ENCODE data around the gene CALD1.

The CALD1 gene

DNA sequence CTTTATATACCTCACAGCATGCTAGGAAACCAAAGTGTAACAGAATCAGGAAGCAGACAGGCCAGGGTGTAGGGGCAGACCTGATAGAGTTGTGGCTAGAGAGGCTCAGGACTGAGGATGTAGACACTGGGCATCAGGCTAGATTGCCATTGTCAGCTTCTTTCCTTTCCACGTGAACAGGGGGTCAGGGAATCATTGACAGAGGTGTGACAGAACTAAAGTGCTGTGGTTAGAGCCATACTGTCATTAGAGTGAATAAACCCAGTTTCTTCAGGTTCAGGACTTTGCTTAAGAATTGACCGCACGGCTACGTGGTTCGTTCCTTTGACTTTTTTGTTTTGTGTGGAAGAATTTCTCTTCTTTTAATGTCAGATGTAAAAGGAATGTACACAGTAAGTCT lies 90.7 kb downstream of the CALD1 start:
- DNase-seq = no peak

DNA sequence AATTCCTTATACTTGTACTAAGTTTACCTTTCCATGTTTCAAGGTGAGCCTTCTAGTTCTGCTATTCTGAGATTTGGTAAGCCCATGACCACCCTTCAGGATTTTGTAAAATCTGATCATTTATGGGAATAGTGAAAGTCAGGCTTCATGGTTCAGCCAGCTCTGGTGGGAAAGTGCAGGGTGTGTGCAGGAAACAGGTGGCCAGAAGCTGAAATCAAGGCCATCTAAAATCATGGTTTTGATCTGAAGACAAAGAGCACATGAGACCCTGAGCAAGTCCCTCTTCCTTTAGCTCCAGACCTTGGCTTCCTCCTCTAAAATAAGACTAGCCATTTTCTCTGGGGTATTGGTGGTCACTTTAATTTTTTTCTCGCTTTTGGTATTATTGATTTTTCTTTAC lies 91.3 kb downstream of the CALD1 start:
- no peak for DNase-seq

DNA sequence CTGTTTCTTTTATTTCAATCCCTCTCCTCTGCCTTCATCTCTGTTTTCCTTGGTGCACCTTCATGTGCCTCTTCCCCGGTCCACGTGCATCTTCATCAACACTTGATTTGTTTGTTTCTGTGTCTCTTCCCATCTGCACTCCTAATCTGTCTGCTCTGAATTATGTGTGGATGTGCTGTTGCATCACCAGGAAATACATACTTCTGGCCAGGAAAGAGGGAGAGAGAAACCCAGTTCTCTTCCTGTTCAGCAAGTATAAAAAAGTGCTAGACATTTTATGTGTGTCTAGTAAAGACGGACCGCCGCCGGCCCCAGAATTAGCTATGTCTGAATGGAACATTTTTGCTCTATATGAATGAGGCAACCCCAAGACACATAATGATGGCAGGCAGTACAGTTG lies 93.8 kb downstream of the CALD1 start:
- no peak for DNase-seq

DNA sequence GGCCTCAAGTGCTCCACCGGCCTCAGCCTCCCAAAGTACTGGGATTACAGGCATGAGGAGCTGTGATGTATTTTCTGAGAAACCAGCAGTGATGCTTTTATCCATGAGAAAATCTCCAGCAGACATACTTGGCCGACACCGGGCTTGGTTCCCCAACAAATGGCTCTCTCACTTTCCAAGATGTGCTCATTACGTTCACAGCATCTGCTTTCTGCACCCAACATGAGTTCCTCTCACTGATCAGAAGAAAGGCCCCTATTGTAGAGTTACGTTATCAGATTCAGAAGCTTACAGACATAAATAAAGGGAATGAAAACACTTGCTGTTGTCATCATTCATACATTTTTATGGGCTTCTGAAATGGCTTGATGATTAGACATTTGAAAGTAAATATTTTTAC lies 95.0 kb downstream of the CALD1 start:
- DNase-seq = no peak

DNA sequence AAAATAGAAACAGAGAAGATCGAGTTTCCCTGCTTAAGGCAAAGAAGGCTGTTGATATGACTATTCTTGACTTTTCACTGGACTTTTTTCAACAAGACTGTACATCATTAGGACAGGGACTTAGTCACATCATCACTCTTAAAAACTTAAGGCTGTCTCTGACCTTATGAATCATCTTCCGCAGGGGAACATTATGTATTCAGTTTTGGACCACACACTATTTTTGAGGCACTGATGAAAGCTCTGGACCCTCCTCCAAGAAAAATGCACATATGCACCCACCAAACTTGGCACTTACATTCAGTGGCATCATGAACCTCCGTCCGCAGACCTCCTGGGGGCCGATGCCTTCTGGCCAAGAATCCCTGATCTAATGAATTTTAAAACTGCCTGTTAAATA lies 96.4 kb downstream of the CALD1 start:
- DNase-seq = no peak

DNA sequence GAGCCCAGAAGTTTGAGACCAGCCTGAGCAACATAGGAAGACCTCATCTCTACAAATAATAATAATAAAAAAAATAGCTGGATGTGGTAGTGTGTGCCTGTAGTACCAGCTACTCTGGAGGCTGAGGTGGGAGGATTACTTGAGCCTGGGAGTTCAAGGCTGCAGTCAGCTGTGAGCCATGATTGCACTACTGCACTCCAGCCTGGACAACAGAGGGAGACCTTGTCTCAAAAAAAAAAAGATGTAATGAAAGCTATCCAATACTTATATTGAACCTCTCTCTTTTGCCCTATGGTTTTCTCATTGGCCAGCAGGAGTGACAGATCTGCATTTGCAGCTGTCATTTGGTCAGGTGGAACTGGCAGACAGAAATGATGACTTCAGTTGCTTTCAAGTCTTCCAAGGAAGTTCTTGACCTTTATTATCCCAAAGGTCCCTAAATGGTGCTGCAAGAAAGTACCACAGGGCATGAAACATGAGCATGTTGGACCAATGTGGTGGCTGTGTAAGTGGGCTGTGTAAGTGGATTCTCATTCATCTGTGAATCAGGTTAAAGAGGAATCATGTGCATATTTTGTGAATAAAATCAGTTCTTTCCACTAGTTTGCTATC lies 99.4 kb downstream of the CALD1 start:
- DNase-seq = no peak

DNA sequence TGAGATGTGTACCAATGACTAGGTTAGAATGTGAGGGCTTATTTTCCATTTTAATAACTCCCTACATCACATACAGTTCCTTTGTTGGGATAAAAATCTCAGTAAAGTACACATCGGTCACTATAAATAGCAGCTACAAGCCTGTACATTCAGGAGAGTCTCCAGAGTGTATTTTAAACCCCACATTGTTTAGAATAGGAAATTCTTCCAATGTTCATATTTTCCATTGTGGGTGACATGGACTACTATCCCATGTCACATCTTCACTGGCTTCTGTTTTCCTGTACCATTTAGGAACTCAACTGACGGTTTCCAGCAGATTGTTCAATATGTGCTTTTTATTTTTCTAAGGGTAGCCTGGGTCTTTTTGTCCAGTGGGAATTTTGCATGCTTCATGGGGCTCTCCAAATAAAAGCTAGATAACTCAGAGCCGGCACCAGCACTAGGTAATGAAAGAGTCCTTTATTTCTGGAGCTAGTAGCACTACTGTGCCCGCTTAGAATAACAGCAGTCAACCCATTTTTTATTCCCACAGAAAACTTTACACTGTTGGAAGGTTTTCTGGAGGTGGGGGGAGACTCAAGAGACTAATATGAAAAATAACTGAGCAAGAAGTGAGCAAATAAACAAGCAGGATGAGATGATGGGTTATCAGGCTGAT lies 100.5 kb downstream of the CALD1 start:
- DNase-seq = no peak

DNA sequence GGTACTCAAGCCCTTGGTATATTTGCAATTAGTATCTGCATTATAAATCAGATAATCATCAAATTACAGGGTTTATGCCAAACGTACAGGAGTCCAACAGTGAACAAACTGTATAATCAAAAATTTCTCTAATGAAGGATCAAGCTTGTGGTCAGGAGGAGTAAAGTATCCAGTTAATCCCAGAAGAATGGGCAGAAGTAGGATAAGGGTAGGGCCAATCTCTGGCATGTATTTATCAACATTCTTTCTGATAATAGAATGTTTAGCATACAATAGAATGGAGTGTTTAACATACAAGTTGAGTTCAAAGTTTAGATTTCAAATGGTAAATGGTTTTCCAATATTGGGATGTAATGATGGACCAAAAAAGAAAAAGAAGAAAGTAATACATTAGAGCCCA lies 103.0 kb downstream of the CALD1 start:
- no peak for DNase-seq

DNA sequence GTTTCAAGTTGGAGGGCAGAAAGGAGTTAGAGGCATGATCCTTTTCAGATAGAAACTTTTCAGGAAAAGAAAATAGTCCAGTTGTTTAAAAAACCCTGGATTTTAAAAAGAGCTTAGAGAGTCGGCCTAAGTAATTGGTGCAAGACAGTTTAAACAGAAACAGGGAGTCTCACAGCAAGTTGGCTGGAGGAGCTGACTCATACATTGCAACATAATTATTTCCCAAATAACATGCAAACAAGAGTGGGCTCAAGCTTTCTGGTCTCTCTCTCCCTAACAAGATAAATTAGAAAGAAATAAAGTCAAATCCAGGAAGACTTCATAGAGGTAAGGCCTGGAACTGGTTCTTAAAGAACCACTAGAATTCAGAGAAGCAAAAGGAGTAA lies 106.5 kb downstream of the CALD1 start:
- no peak for DNase-seq

DNA sequence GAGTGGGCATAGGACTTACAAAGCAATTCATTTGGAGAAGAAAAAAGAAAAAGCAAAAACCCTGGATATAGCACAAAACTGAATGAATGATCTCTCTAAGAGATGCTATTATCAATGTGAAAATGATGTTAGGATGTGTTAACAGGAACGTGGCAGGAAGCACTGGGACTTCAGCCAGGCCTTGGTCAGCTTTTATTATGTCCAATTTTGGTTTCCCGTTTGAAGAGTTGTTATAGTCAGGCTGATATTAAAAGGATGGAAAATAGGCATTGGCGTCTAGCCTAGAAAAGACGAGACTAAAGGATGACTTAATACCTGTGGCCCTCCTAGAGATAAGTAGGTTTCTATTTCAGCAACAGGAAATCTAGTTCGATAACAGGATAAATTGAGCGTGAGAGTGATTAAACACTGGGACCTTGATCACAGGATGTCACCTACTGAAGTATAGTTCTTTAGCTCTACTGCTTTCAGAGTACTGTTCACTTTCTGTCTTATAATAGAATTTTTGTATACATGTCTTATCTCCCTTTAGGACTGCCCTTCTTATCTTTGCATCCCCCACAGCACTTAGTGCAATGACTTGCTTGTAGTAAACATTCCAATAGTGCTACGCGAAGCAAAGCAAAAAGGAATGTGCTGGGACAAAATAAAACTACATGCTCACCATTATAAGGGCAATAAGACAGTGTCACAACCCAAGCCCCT lies 107.1 kb downstream of the CALD1 start:
- no peak for DNase-seq

DNA sequence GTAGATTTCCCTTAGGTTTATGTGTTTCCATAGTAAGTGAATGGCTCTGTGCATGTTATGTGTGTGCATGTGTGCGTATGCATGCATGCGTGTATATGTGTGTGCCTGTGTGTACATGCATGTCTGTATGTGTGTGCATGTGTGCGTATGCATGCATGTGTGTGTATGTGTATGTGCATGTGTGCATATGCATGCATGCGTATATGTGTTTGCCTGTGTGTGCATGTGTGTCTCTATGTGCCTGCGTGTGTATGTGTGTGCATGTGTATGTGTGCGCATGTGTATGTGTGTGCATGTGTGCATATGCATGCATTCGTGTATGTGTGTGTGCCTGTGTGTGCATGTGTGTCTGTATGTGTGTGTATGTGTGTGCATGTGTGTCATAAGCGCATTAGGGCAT lies 108.1 kb downstream of the CALD1 start:
- DNase-seq = no peak

DNA sequence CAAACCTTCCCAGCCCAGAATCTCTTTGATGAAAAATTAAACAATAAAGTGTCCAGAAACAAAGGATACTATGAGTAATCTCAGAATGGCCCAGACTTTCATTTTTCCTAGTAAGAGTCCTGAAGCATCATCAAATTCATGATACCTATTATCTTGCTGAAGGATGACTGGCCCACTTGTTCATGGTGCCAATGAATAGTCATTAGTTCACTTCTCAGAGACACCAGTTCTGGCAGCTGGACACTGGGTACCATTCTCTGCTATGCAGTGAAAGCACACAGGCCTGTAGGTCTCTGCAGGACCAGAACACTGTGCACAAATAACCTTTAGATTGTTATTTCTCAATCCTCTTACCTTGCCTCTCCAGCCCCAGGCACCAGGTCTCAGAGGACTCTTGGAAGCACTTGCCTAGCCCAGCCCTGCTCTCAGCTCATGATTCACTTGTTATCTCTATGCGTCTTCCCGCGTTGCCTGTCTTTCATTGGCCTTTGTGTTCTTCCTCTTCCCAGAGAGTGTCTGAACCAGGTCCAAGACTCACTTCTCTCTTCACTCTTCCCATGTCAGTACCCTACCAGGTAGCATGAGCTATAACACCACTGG lies 108.8 kb downstream of the CALD1 start:
- DNase-seq = no peak

DNA sequence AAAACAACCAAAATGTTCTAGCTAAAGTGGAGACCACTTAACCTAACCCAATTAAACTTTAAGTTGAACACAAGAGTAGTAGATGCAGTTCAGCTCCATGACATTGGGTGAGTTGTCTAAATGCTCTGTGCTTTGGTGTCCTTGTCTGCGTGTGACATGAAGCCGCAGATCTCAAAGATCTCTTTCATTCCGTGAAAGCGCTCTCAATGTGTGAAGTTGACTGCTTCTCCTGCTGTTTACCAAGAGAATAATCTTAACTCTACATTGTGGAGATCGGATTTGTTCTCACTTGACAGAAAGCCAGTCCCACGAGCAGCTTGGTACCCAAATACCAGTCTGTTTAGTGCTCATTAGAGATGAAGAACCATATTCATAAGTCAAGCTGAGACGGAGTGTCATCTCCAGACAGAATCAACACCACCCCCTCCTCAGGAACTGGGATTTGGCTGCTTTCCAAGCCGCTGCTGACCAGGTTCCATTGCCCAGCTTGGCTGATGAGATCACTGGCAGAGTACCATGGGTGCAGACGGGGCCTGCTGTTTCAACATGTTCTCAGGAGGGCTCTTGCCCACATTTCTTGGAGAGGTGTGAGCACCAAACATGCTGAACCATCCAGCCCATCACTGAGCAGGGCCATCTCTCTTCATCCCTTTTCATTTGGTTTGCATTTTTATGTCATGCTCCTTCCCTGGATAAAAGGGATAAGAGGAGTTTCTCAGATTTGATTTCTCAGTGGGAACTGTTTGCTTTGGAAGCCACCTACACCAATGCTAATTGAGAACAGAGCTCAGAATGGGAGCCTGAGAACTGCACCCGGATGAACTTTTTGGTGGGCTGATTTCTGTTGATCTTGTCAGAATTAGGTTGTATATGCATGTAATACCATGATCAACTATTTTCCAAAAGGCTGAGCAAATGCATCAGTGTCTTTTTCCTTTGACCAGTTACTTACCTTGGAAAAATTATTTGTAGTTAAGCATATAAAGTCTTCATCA lies 111.1 kb downstream of the CALD1 start:
- DNase-seq = no peak

DNA sequence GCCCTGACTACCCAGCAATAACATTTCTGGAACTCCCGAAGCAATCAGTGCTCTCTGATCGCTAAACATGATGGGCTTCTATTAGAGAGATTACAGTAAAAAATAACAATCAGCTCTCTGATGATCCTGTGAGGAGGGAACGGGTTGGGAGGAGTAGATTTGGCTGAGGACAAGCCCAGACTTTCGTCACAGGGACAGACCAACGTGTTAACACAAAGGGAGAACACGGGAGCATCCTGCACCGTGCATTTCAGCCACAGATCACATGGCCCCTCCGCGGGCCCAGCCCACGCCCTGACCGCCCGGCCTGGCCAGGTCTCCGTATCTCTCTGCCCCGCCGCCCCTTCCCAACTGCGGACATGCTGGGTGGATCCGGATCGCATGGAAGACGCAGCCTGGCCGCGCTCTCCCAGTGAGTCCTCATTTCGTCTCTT lies 111.8 kb downstream of the CALD1 start:
- no peak for DNase-seq

DNA sequence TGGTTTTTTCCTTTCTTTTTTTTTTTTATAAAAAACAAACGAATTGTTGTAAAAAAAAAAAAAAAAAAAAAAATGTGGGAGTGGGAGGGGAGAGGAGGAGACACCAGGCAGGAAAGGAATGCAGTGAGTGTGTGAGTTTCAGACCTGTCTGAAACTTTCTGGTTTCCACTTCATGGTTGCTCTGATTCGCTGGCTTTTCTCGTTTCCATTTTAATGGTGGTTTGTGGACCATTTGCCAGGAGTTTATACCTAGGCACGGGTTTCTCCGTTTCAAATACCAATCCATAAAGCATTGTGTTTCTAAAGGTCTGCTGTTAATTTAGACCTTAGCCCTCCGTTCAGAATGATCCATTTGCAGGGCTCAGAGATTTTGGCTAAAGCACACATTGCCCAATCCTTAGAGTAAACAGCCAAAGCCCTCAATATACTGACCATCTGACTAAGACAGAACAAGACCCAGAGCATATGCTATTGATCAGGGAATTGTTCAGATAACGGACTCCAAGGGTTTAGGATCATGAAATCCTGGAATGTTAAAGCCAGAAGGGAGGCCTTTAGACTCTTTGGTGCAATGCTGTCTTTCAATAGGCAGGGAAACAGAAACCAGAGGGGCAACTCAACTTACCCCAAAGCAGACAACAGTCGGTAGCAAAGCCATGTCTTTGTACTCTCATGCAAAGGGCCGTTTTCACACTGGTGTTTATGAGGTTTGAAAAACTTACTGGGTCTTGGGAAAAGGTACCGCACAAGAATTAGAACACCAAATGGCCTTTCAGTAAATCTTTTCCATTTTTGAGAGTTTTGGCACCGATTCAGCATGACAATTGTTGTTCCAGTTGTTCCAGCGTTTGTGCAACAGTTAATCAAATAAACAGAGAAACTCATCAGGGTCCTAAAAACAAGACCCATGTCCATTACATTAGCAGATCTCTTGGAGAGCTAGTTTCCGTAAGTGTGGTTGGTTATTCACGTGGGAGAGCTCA lies 112.6 kb downstream of the CALD1 start:
- no peak for DNase-seq

DNA sequence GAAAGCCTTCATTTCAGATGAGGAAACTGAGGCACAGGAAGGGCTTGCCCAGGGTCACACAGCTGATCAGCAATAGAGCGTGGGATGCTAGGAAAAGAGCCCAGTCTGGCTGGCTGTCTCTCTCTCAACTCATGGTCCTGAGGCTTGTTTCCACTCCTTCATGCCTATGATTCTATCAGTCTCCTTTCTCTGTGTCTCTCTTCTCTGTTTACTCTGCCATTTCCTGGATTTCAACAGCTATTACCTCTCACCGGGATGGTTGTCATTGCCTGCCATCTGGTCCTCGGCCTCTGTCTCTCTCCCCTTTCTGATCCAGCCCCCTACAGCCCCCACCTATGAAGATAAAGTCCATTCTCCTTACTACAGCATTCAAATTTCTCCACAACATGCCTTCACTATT lies 113.5 kb downstream of the CALD1 start:
- no peak for DNase-seq

DNA sequence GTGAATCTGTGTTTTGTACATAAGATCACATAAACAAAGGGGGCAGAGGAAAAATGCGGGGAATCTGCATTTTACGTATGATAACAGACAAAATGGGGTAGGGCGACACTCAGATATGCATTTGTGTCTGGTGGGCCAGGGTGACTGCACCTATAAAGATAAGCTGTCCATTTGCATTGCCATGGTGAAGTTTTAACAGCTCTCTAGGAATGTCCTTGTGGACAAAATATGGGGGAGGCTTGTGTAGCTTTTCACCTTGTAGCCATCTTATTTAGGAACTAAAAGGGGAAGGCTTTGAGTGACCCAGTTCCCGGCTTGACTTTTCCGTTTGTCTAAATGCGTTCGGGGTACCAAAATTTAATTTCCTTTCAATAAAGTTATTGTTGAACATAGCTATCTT lies 114.5 kb downstream of the CALD1 start:
- no peak for DNase-seq

DNA sequence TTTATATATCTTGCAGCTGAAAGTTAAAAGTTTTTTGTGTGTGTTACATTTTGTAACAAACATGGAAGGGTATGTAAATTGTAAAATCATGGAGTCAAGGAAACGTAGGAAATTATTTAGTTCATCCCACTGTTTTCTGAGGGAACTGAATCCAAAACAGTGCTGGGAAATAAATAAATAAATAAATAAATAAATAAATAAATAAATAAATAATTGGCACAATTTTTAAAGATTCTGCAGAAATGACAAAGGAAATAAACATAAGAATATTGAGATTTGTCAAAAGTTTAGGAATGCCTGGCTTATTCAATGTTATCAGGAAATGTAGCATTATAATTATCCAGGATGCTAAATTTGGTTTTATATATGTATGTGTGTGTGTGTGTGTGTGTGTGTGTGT lies 115.5 kb downstream of the CALD1 start:
- DNase-seq = no peak

DNA sequence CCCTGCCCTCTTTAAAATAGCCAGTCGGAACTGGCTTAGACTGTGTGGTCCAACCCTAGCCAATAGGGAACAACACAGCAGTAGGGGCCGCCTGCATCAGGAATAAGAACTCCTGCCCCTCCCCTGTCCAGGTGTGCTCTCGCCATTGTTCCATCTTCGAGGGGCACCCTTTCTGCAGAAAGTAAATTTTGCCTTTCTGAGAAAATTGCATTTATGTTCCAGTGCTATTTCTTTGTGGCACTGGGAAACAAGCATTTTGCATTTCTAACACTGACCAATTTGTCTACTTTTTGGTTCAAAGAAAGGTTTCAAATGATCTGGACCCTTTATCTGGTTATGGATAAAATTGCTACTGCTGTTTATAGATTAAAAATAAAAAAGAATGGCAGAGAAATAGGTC lies 116.6 kb downstream of the CALD1 start:
- no peak for DNase-seq

DNA sequence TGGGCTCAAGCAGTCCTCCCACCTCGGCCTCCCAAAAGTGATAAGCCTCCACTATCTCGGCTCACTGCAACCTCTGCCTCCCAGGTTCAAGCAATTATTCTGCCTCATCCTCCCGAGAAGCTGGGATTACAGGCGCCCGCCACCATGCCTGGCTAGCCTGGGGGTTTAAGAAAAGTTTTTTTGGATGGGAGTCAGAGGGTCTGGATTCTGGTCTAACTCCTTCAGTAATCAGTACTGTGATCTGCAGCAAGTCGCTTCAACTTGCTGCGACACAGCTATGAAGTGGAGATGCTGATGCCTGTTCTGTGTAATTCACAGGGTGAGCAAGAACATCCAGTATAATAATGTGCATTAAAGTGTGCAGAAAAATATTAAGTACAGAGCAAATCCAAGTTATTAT lies 118.5 kb downstream of the CALD1 start:
- no peak for DNase-seq

DNA sequence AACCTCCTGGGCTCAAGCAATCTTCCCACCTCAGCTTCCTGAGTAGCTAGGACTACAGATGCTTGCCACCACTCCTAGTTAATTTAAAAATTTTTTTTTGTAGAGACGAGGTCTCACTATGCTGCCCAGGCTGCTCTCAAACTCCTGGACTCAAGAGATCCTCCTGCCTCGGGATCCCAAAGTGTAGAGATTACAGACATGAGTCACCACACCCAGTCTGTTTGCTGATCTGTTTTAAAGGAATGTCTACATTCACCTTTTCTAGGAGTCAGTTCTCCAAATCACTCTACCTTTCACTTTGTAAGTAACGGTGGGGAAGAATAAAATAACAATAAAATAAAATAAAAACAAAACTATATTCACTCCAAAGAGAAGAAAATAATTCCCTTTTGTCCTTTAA lies 120.3 kb downstream of the CALD1 start:
- no peak for DNase-seq

Measured in activated CD8-positive, alpha-beta memory T cell treated with anti-CD3 and anti-CD28 coated beads, Interleukin-2, amount 50 U/mL, for 4 hours (primary cell).